PC-9 (cell line): ENCODE measurements around the gene CUL1.

ENCODE experiments used
- CTCF ChIP-seq: fragments of 200-600 bp; sonication (generic); conservative IDR thresholded peaks from 2 replicates; pipeline ENCODE4 v1.6.1; 2017; ENCODE audit warnings: mixed run types, antibody characterized with exemption, mild to moderate bottlenecking, moderate library complexity
- EZH2 ChIP-seq: fragments of 200-600 bp; sonication (generic); IDR thresholded peaks from 2 replicates; pipeline ENCODE4 v1.8.0; 2017; ENCODE audit warnings: antibody characterized with exemption, low read depth

- TF ChIP-seq EZH2 (no peak), CTCF (no peak)
Observed at GRCh38 chr7:148791546-148791945, 92.8 kb downstream of the CUL1 start.
